IMR-90 (cell line): Measurements from ENCODE around the gene GALNT17. TPM values are rescaled to one million over a fixed set of nuclear protein-coding genes. Genes with fewer than 3 reads are reported as not detected.

Experiments
- ATAC-seq: fragments of 200-7000 bp; cut with Tn5 transposase; 2 replicates; pipeline ENCODE4 v1.9.1; 2020; ENCODE audit warnings: low read depth, mild to moderate bottlenecking, moderate library complexity
- BruUV-seq: library from RNA; stranded (reverse); fragments of 400-500 nt; replicated peaks from 2 replicates; lab custom pipeline; 2021; lab: Mats Ljungman, UMichigan
- CTCF ChIA-PET: fragments of 300-600 bp; formaldehyde crosslinking; extraction: SDS; loops from one replicate; lab custom pipeline; 2021; ENCODE audit warnings: antibody characterized with exemption; lab: Yijun Ruan, JAX
- POLR2A ChIA-PET: fragments of 300-600 bp; sonication (Branson Sonifier 250); formaldehyde crosslinking; loops from one replicate; lab custom pipeline; 2022; ENCODE audit warnings: antibody characterized with exemption; ENCODE audit not compliant: unreplicated experiment; lab: Charles Lee
- DNase-seq: peaks from one replicate; pipeline ENCODE4 v3.0.0; 2013
- H2AFZ ChIP-seq: replicated peaks from 2 replicates; pipeline ENCODE3; 2013; ENCODE audit warnings: low read length, mild to moderate bottlenecking; ENCODE audit not compliant: poor library complexity
- H2AK5ac ChIP-seq: 2 replicates; pipeline ENCODE4 v1.6.1; 2013; ENCODE audit warnings: low read depth, low read length, inconsistent platforms
- H2AK9ac ChIP-seq: replicated peaks from 2 replicates; pipeline ENCODE3; 2013; ENCODE audit warnings: mild to moderate bottlenecking, low read depth, low read length, moderate library complexity; ENCODE audit not compliant: poor library complexity
- H2BK120ac ChIP-seq: 2 replicates; pipeline ENCODE4 v1.6.1; 2013; ENCODE audit warnings: low read depth, low read length, inconsistent platforms
- H2BK15ac ChIP-seq: 3 replicates; pipeline ENCODE4 v1.6.1; 2013; ENCODE audit warnings: low read depth, low read length, inconsistent platforms
- H2BK20ac ChIP-seq: 2 replicates; pipeline ENCODE4 v1.6.1; 2013; ENCODE audit warnings: low read depth, mild to moderate bottlenecking, inconsistent platforms, low read length, moderate library complexity
- H2BK5ac ChIP-seq: 2 replicates; pipeline ENCODE4 v1.6.1; 2013; ENCODE audit warnings: mild to moderate bottlenecking, low read depth, low read length, inconsistent platforms; ENCODE audit not compliant: poor library complexity, severe bottlenecking
- H3K14ac ChIP-seq: replicated peaks from 2 replicates; pipeline ENCODE4 v1.6.1; 2013; ENCODE audit warnings: low read depth, low read length, inconsistent platforms
- H3K18ac ChIP-seq: 2 replicates; pipeline ENCODE4 v1.6.1; 2013; ENCODE audit warnings: low read depth, low read length, control low read depth
- H3K23ac ChIP-seq: 2 replicates; pipeline ENCODE4 v1.6.1; 2013; ENCODE audit warnings: low read depth, low read length, inconsistent platforms
- H3K27ac ChIP-seq: 2 replicates; pipeline ENCODE4 v1.5.1; 2013; ENCODE audit warnings: mild to moderate bottlenecking, control low read depth, low read length; ENCODE audit not compliant: insufficient read depth
- H3K27me3 ChIP-seq: 2 replicates; pipeline ENCODE4 v1.6.1; 2013; ENCODE audit warnings: low read length; ENCODE audit not compliant: control insufficient read depth, insufficient read depth
- H3K36me3 ChIP-seq: 2 replicates; pipeline ENCODE4 v1.6.1; 2013; ENCODE audit warnings: low read length, mixed read lengths; ENCODE audit not compliant: control insufficient read depth, insufficient read depth
- H3K4ac ChIP-seq: 2 replicates; pipeline ENCODE4 v1.6.1; 2013; ENCODE audit warnings: low read depth, low read length, inconsistent platforms
- H3K4me1 ChIP-seq: 2 replicates; pipeline ENCODE4 v1.6.1; 2013; ENCODE audit warnings: low read length, mixed read lengths; ENCODE audit not compliant: control insufficient read depth, insufficient read depth
- H3K4me2 ChIP-seq: 2 replicates; pipeline ENCODE4 v1.6.1; 2013; ENCODE audit warnings: low read depth, mild to moderate bottlenecking, control low read depth, low read length, moderate library complexity
- H3K4me3 ChIP-seq: 2 replicates; pipeline ENCODE4 v1.5.1; 2013; ENCODE audit warnings: low read depth, mild to moderate bottlenecking, control low read depth, low read length, moderate library complexity; ENCODE audit not compliant: insufficient read depth
- H3K56ac ChIP-seq: 2 replicates; pipeline ENCODE4 v1.6.1; 2013; ENCODE audit warnings: low read length, inconsistent platforms; ENCODE audit not compliant: insufficient read depth; ENCODE audit errors: extremely low read depth
- H3K79me1 ChIP-seq, 2 experiments: 2 replicates each; pipeline ENCODE4 v1.6.1; 2013; ENCODE audit warnings: low read length in 2 of 2, inconsistent platforms in 1 of 2, low read depth in 1 of 2
- H3K9ac ChIP-seq: 2 replicates; pipeline ENCODE4 v1.6.1; 2013; ENCODE audit warnings: low read depth, low read length, control low read depth
- H3K9me1 ChIP-seq: 2 replicates; pipeline ENCODE4 v1.6.1; 2013; ENCODE audit warnings: low read length, inconsistent platforms; ENCODE audit not compliant: insufficient read depth
- H3K9me3 ChIP-seq: 2 replicates; pipeline ENCODE4 v1.6.1; 2013; ENCODE audit warnings: low read length; ENCODE audit not compliant: control insufficient read depth, insufficient read depth
- H4K20me1 ChIP-seq: 2 replicates; pipeline ENCODE4 v1.6.1; 2013; ENCODE audit warnings: low read length, inconsistent platforms; ENCODE audit not compliant: insufficient read depth
- H4K5ac ChIP-seq: 2 replicates; pipeline ENCODE4 v1.6.1; 2013; ENCODE audit warnings: mild to moderate bottlenecking, low read depth, low read length, control low read depth
- H4K8ac ChIP-seq, 2 experiments: 2 replicates each; pipeline ENCODE4 v1.6.1; 2013; ENCODE audit warnings: low read depth in 2 of 2, low read length in 2 of 2, control low read depth in 1 of 2, inconsistent platforms in 1 of 2
- H4K91ac ChIP-seq: 2 replicates; pipeline ENCODE4 v1.6.1; 2013; ENCODE audit warnings: low read depth, low read length, inconsistent platforms; ENCODE audit not compliant: insufficient read depth
- CEBPB ChIP-seq: IDR thresholded peaks from 2 replicates; pipeline ENCODE4 v1.6.1; 2012; ENCODE audit warnings: low read depth, low read length, improper control_type of control experiment
- CTCF ChIP-seq: conservative IDR thresholded peaks from 2 replicates; pipeline ENCODE4 v1.5.1; 2012; ENCODE audit warnings: mild to moderate bottlenecking, low read depth, low read length, improper control_type of control experiment
- ELK1 ChIP-seq: fragments of 150-350 bp; IDR thresholded peaks from 2 replicates; pipeline ENCODE4 v1.6.1; 2016; ENCODE audit warnings: low read depth, mild to moderate bottlenecking, low read length, moderate library complexity, borderline replicate concordance
- MAZ ChIP-seq: IDR thresholded peaks from 2 replicates; pipeline ENCODE4 v1.6.1; 2012; ENCODE audit warnings: low read depth, mild to moderate bottlenecking, low read length, improper control_type of control experiment, moderate library complexity, borderline replicate concordance
- RCOR1 ChIP-seq: IDR thresholded peaks from 2 replicates; pipeline ENCODE4 v1.6.1; 2012; ENCODE audit warnings: mild to moderate bottlenecking, low read length, improper control_type of control experiment; ENCODE audit not compliant: insufficient replicate concordance
- SMC3 ChIP-seq: fragments of 150-350 bp; IDR thresholded peaks from 2 replicates; pipeline ENCODE4 v1.6.1; 2016; ENCODE audit warnings: low read depth, mild to moderate bottlenecking, antibody characterized with exemption, low read length, moderate library complexity
- WGBS, 2 experiments: methylation state at CpG; one replicate each; pipeline versions ENCODE4 v1.1.5 to v1.1.7; 2013; ENCODE audit warnings: missing lambda C conversion rate in 2 of 2; ENCODE audit not compliant: insufficient read length in 1 of 2; ENCODE audit errors: extremely low coverage in 2 of 2; 5-methylcytosine and 5-hydroxymethylcytosine counted together
- dilution Hi-C: fragments of 300-500 bp; cut with HindIII; formaldehyde crosslinking; loops from one replicate; pipeline ENCODE4 v1.14.3; 2018; ENCODE audit warnings: low sequenced_read_pairs; ENCODE audit not compliant: unreplicated experiment
- in situ Hi-C: fragments of 300-500 bp; cut with MboI; formaldehyde crosslinking; loops from 3 replicates; pipeline ENCODE4 v1.14.3; 2019; ENCODE audit warnings: low sequenced_read_pairs, inconsistent platforms, mixed read lengths
- intact Hi-C: fragments of 100-400 bp; cut with micrococcal nuclease; formaldehyde crosslinking; loops from 2 replicates; pipeline ENCODE4 v1.10.0; 2022
- polyA plus RNA-seq, 3 experiments: library from polyadenylated mRNA; depleted of rRNA; stranded (reverse); fragments of >200 nt; gene quantifications; 2 replicates each; pipeline ENCODE4 v1.2.3, GENCODE V29; 2012; ENCODE audit warnings: low replicate concordance in 1 of 3
- total RNA-seq: library from RNA; depleted of rRNA; stranded (reverse); fragments of >200 nt; gene quantifications from 2 replicates; pipeline ENCODE4 v1.2.3, GENCODE V29; 2012

GALNT17 gene
- total and polyA plus RNA-seq, 2 of the 4 experiments (the other 2 are of a cell fraction) = not detected

GRCh38 chr7:71308096-71308495 lies 176.2 kb downstream of the GALNT17 start:
- no peak overlapping the region for H4K8ac ChIP-seq
- TF ChIP-seq RCOR1 (no peak), CEBPB (no peak), MAZ (no peak), CTCF (no peak), ELK1 (no peak), SMC3 (no peak)
- no peak overlapping the region for H3K56ac ChIP-seq
- no peak overlapping the region for H2BK5ac ChIP-seq
- CTCF ChIA-PET = no interaction called here
- H3K27ac ChIP-seq = no peak overlapping the region
- H4K91ac ChIP-seq = no peak overlapping the region
- H4K5ac ChIP-seq = no peak overlapping the region
- DNase-seq (no peak), ATAC-seq (no peak)
- in situ Hi-C loops (no loop called here), dilution Hi-C loops (no loop called here), intact Hi-C loops (no loop called here)
- WGBS, 2 experiments = no CpG with 5 or more reads among the region's 6 CpGs
- H2AFZ ChIP-seq = no peak overlapping the region
- no peak overlapping the region for H2BK20ac ChIP-seq
- H3K4ac ChIP-seq = no peak overlapping the region
- H3K9ac ChIP-seq = no peak overlapping the region
- H3K14ac ChIP-seq = no peak overlapping the region
- no peak overlapping the region for H2AK5ac ChIP-seq
- no peak overlapping the region for H2AK9ac ChIP-seq
- no peak overlapping the region for H3K4me3 ChIP-seq
- H3K9me1 ChIP-seq = no peaks in the 10 kb centered on the region
- no TSS peak for BruUV-seq
- POLR2A ChIA-PET = no interaction called here
- no peak overlapping the region for H3K23ac ChIP-seq
- no peak overlapping the region for H3K4me2 ChIP-seq
- H3K4me1 ChIP-seq = no peaks in the 10 kb centered on the region
- H3K27me3 ChIP-seq = no peaks in the 10 kb centered on the region
- H4K20me1 ChIP-seq = no peaks in the 10 kb centered on the region
- H3K79me1 ChIP-seq = no peaks in the 10 kb centered on the region
- H2BK15ac ChIP-seq = no peak overlapping the region
- no peak overlapping the region for H3K18ac ChIP-seq
- H3K36me3 ChIP-seq = no peaks in the 10 kb centered on the region
- H3K9me3 ChIP-seq = peaks cover 17% of the 10 kb centered on the region
- H2BK120ac ChIP-seq = no peak overlapping the region
